GM18858 (cell line): ENCODE results near the gene UNC13C.

ENCODE experiments used
- ATAC-seq: cut with Tn5 transposase; IDR thresholded peaks from one replicate; pipeline ENCODE4 v1.9.1; 2021; ENCODE audit not compliant: unreplicated experiment

UNC13C gene

DNA sequence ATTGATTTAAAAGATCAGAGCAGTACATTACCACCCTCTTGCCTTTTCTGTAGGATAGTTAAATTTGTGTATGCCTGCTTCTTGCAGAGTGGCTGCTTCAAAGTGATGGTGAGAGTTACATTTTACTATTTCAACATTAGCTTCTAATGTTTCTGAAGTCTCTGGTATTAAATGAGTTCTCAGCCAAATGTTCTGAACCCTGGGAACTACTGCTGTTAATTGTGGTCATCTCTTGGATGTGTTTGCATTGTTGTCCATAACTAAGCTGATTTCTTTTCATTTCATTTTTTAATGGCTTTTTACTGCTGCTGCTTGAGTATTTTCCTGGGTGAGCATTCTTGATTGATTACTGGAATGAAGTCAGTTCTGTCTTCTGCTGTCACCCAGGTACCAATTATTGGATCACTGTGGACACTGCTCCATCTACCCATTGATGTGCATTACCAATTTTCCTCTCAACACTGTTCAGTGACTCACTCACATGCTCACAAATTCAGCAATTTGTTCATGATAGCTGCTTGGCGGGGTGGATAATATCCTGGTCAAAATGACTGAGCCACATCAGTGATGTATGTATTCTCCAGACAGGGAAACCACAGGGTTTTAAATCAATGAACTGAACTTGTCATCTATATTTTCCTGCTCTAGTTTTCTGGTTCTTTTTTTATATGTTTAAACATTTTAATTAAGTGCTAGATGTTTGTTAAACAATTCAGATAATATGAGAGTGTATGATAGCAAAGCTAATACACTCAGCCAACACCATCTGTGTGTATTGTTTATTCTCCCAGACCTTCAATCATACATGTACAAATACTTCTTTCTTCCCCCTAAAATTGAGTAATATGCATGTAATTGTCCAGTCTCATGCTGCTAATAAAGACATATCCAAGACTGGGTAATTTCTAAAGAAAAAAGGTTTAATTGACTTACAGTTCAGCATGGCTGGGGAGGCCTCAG lies 630.9 kb downstream of the UNC13C start:
- no peak for ATAC-seq

DNA sequence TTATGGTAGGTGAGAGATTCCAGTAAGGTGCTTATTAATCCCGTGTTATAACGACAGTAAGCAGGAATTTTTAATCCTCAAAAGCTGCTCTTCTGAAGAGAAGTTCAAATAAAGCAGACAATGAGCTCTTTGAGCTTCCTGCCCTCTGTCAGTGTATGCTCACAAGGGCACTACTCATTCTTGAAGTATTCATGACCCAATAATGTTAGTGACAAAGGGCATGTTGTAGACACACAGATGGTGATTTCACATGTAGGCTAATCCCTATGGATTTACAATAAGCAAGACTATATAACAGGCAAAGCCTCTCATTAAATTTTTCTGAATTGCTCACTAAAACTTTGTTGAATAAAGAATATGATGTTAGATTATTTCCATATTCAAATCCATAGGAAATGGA lies 639.9 kb downstream of the UNC13C start:
- ATAC-seq, result no peak

DNA sequence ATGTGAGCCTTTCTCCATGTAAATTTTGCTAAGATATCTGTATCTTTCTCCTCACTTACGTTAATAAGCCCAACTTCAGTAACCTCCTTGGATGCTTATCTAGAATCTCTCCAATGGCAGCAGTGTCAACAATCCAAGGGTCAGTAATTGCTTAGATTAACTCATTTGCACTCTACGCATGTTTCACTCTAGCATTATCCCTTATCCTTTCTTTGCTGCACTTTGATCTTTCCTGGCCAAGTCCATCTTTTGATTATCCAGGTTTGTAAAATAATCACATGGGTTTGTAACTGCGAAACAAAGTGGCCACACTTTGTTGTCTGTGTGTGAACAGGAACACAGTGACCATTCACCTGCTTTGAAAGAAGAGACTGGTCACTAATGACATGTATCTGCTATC lies 640.9 kb downstream of the UNC13C start:
- no peak for ATAC-seq

DNA sequence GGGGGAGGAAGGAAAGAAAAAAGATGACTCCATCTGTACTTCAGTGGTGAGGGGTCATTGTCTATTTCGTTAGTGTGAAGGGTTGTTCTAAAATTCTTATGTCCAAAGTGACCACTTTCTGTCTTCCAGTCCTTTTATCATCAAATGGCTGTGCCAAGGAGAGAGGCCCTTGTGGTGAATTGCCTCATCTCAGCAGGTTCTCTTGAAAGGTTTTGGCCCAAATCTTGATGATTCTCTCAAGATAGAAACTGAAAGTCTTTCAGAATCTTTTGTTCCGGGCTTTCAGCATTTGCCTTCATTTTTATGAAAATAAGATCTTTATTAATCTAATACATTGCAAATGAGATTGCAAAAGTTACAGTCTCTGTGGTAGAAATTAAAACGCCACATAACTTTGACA lies 642.7 kb downstream of the UNC13C start:
- no peak for ATAC-seq

DNA sequence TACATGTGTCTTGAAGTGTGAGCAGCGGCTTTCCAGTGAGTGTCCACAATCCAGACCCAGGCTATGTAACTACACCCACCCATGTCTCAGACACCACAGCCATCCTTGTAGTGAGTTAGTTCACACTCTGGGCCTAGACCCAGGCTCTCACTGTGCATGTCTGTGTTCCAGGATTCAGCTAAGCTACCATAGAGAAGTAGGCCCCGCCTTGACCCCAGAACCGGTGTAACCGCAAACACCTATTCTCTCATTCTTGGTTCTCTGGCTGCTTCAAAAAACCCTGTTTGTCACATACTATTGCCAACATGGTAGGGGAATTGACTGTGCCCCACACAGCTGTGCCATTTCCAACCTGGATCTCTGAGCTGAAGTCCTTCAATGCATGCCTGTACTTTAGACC lies 657.9 kb downstream of the UNC13C start:
- no peak for ATAC-seq

DNA sequence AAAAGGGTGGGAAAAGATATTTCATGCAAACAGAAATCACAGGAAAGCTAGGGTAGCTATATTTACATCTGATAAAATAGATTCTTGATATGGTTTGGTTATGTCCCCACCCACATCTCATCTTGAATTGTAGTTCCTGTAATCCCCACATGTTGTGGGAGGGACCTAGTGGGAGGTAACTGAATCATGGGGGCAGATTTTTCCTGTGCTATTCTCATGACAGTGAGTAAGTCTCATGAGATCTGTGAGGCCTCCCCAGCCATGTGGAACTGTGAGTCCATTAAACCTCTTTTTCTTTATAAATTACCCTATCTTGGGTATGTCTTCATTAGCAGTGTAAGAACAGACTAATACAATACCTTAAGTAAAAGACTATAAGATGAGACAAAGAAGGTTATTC lies 660.4 kb downstream of the UNC13C start:
- no peak for ATAC-seq

DNA sequence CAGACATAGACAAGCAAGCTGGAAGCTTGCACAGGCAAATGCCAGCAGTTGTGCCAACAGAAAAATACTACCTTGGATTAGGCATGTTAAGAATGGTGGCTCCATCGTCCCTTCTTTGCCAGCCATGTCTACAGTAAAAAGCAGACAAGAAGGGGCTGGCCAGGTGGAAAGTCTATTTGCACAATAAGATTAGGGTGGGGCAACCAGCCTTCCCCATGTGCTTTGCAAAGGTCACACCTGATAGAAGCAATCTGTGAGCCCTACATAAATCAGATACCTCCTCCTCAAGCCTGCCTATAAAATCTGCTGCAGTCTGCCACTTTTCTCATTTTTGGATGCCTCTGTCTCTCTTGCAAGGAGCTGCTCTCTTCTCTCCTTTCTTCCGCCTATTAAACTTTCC lies 662.6 kb downstream of the UNC13C start:
- ATAC-seq, result no peak

DNA sequence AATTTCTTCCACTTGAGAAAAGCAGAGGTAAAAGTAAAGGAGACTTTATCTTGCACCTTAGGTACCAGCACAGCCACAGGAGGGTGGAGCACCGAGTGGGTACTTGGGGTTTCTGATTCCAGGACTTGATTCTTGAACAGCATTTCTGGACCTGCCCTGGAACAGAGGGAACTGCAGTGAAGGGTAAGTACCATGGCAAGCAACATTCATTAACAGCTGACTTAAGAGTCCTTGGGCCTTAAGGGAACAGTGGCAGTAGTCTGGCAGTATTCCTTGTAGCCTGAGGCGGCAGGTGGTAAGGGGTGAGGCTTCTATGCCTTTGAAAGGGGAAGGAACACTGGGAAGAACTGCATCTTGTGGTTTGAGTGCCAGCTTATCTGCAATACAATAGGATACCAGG lies 666.6 kb downstream of the UNC13C start:
- ATAC-seq, result no peak

DNA sequence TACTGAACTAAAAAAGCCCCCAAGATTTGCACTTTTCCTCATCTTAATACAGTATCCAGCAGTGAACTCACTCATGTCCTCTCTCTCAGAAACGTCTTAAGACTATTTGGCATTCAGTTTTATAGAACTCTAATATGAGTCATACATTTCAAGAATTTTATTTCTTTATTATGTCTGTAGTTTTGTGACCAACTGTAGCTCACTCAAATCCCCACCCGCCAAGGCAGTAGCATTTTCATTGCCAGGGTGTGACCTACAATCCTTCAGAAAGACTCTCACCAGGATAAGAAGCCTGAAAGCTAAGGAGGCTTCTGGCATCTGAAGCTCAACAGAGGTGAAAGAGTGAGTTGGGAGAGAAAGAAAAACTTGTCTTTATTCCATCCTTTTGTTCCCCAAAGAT lies 681.4 kb downstream of the UNC13C start:
- no peak for ATAC-seq

DNA sequence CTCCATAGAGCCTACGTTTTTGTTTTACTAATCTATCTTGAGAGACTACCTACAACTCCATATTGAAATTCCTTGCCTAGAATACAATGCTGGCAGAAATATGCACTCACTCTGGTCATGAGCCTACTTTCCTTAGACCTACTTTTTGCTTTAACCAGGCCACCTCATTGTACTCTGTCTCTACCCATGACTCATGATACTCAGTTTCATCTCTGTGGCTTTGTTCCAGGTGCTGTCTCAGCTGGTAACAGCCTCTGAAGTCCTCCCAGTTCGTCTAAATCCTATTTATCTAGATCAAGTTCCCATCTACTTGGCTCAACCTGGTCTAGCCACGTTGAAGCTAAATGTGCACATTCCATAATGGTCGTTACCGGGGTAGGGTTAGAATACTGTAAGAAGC lies 682.1 kb downstream of the UNC13C start:
- no peak for ATAC-seq

DNA sequence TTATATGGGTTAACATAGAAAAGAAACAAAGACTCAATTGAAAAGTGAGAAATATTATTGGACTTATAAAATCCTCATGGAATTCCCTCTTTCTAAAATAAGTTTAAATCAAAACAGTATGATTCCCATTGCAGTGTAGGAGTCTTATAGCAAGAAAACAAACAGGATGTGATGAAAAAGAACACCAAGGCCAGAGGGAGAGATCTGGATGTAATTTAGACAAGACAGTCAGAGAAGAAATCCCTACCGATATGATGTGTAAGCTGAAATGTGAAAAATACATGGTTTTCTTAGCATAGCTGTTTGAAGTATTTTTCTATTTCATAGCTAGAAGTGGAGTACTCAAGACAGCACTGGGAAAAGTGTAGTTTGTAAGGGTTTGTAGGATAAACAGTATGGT lies 697.0 kb downstream of the UNC13C start:
- ATAC-seq, result no peak

DNA sequence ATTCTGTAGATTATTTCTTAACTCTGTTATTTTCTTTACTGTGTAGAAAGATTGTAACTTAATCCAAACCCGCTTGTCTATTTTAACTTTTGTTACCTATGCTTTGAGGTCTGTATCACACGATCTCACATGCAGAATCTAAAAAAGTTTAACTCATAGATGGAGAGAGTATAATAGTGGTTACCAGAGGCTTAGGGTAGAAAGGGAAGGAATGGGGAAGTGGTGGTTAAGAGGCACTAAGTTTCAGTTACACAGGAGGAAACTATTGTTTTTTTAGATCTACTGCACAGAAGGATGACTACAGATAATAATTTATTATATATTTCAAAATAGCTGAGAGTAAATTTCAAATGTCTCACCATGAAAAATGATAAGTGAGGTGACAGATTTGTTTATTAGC lies 703.3 kb downstream of the UNC13C start:
- ATAC-seq, result no peak
